Right hindlimb (tissue), 1 donor: ENCODE results near the gene NTHL1.

Source experiments
- DNase-seq: peaks from one replicate; pipeline ENCODE4 v3.0.0-alpha.2; 2018

Gene NTHL1

GRCh38 chr16:2047330-2048115 is at the start of gene NTHL1, which contains the start of gene TSC2:
Gene NTHL1 (minus strand): TSS chr16:2047834. CDS start chr16:2047823, 11 bp downstream.
Gene TSC2 (plus strand): TSS chr16:2047985. CDS start chr16:2048616, 631 bp downstream.
- peak; percentile 98 for DNase-seq

GRCh38 chr16:2096853-2097595 is 49.4 kb upstream of the NTHL1 start:
- DNase-seq: no peak

GRCh38 chr16:2095918-2096582 is 48.4 kb upstream of the NTHL1 start:
- no peak for DNase-seq

- DNase-seq: no peak
Measured at GRCh38 chr16:2095315-2095853, 47.8 kb upstream of the NTHL1 start.

GRCh38 chr16:2093793-2094192 is 46.2 kb upstream of the NTHL1 start:
- no peak for DNase-seq

- no peak for DNase-seq
Measured at GRCh38 chr16:2092866-2093265, 45.2 kb upstream of the NTHL1 start.

GRCh38 chr16:2092256-2092620 is 44.6 kb upstream of the NTHL1 start:
- no peak for DNase-seq

- DNase-seq: peak; percentile 78
Measured at GRCh38 chr16:2091547-2092255, 44.1 kb upstream of the NTHL1 start.

GRCh38 chr16:2090777-2091546 is 43.3 kb upstream of the NTHL1 start:
- DNase-seq: peak; percentile 91

GRCh38 chr16:2090481-2090776 is 42.8 kb upstream of the NTHL1 start:
- peak; percentile 37 for DNase-seq

GRCh38 chr16:2089706-2090480 is 42.3 kb upstream of the NTHL1 start:
- DNase-seq: peak; percentile 55

- no peak for DNase-seq
Measured at GRCh38 chr16:2088759-2089358, 41.2 kb upstream of the NTHL1 start.

- no peak for DNase-seq
Measured at GRCh38 chr16:2087748-2088631, 40.4 kb upstream of the NTHL1 start.

GRCh38 chr16:2086812-2087747 is 39.4 kb upstream of the NTHL1 start:
- no peak for DNase-seq

GRCh38 chr16:2086106-2086742 is 38.6 kb upstream of the NTHL1 start:
- DNase-seq: no peak

- DNase-seq: no peak
Measured at GRCh38 chr16:2085669-2086068, 38.0 kb upstream of the NTHL1 start.

GRCh38 chr16:2084895-2085625 is 37.4 kb upstream of the NTHL1 start:
- no peak for DNase-seq
